Bronchial epithelial cell (primary cell): Measurements from ENCODE around the gene ADD1. TPM values are rescaled to one million over a fixed set of nuclear protein-coding genes. Genes with fewer than 3 reads are reported as not detected.

Source experiments
- DNase-seq: peaks from one replicate; pipeline ENCODE4 v3.0.0-alpha.2; 2010; ENCODE audit warnings: low read depth
- FAIRE-seq: peaks from 2 replicates; lab custom pipeline; 2011; peaks lifted over from hg19 to GRCh38; lab: Jason Lieb, UNC
- H3K27me3 ChIP-seq: 2 replicates; pipeline ENCODE4 v1.5.1; 2011; ENCODE audit warnings: low read length; ENCODE audit not compliant: control insufficient read depth, insufficient read depth
- H3K36me3 ChIP-seq: 2 replicates; pipeline ENCODE4 v1.5.1; 2011; ENCODE audit warnings: low read length; ENCODE audit not compliant: control insufficient read depth, insufficient read depth
- H3K4me3 ChIP-seq: 2 replicates; pipeline ENCODE4 v1.5.1; 2011; ENCODE audit warnings: mild to moderate bottlenecking, low read depth, low read length, control low read depth
- total RNA-seq: library from RNA; depleted of rRNA; stranded (reverse); fragments of >200 nt; gene quantifications from 2 replicates; pipeline ENCODE4 v1.2.1, GENCODE V29; 2014
- TF ChIP-seq, protein P1 (sequence below): IDR thresholded peaks from 2 replicates; pipeline ENCODE4 v1.5.1; 2011; ENCODE audit warnings: mild to moderate bottlenecking, moderate library complexity, low read length, control low read depth, inconsistent platforms; ENCODE audit not compliant: insufficient read depth, severe bottlenecking

Gene ADD1
- total RNA-seq, 1 donor from 2014 or later = 71.9 TPM

- DNase-seq (no peak), FAIRE-seq (no peak)
- TF ChIP-seq, protein P1, sequence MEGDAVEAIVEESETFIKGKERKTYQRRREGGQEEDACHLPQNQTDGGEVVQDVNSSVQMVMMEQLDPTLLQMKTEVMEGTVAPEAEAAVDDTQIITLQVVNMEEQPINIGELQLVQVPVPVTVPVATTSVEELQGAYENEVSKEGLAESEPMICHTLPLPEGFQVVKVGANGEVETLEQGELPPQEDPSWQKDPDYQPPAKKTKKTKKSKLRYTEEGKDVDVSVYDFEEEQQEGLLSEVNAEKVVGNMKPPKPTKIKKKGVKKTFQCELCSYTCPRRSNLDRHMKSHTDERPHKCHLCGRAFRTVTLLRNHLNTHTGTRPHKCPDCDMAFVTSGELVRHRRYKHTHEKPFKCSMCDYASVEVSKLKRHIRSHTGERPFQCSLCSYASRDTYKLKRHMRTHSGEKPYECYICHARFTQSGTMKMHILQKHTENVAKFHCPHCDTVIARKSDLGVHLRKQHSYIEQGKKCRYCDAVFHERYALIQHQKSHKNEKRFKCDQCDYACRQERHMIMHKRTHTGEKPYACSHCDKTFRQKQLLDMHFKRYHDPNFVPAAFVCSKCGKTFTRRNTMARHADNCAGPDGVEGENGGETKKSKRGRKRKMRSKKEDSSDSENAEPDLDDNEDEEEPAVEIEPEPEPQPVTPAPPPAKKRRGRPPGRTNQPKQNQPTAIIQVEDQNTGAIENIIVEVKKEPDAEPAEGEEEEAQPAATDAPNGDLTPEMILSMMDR = no peak
- no peaks in the 10 kb centered on the region for H3K27me3 ChIP-seq
- H3K36me3 ChIP-seq = peaks cover 1% of the 10 kb centered on the region
- H3K4me3 ChIP-seq = no peak overlapping the region
Measured at GRCh38 chr4:2869659-2870058, 26.0 kb downstream of the ADD1 start.

DNA sequence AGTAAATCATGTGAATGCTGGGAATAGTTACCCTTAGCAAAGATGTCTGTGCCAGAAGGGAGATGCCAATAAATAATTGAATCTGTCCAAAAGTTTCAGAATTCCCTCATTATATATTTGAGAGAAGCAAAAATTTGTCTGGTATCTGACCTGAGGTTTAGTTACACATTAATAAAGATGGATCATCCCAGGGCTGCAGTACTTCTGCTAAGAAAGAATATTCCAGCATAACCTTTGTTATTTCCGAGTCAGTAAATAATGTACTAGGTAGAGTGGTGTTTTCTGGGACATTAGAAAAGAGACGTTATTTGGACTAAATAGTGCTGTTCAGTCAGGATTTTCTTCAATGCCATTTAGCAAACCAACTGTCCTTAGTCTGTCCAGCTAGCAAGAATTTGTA lies 26.4 kb downstream of the ADD1 start:
- DNase-seq (no peak), FAIRE-seq (no peak)

DNA sequence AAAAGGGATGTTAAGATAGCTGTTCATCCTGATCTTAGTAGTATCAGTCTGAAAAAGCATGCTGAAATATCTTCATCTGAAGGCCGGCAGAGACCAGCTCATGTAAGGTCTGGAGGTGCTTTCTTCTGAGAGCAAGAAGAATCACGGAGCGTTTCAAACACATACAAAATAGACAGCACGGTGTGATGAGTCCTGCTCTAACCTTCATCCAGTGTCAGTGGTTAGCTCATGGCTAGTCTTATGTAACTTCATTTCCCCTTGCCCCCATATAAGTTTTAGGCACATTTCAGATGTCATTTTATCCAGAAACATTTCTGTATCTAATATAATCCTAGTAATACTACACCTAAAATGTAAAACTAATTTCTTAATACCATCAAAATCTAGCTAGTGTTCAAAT lies 27.8 kb downstream of the ADD1 start:
- Histone ChIP-seq H3K36me3 (peaks cover 4% of the 10 kb centered on the region), H3K4me3 (no peak overlapping the region), H3K27me3 (no peaks in the 10 kb centered on the region)
- DNase-seq = no peak
- TF ChIP-seq, protein P1 = no peak
- FAIRE-seq = no peak

More for the DNA sequence above, 26.4 kb downstream of the ADD1 start:
- TF ChIP-seq, protein P1 = no peak
- H3K27me3 ChIP-seq = no peaks in the 10 kb centered on the region
- peaks cover 3% of the 10 kb centered on the region for H3K36me3 ChIP-seq
- no peak overlapping the region for H3K4me3 ChIP-seq

DNA sequence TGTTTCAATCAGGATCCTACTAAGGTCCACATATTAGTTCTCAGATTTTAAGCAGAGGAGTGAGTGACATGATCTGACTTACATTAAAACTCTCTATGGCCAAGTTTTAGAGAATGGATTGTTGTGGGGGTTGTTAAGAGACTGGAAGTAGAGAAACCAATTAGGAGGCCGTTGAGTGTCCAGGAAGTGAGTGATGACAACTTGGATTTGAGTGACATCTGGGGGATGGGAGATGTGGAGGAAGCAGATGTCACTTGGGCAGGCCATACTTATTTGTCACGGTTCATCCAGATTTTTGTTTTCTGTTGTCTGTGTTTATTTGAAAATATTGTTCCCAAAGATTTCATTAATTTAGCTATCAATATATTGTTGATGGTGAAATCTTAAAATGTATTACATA lies 28.3 kb downstream of the ADD1 start:
- DNase-seq (no peak), FAIRE-seq (no peak)
- Histone ChIP-seq H3K4me3 (no peak overlapping the region), H3K27me3 (no peaks in the 10 kb centered on the region), H3K36me3 (peaks cover 5% of the 10 kb centered on the region)
- TF ChIP-seq, protein P1 = no peak

GRCh38 chr4:2873329-2873728 lies 29.7 kb downstream of the ADD1 start:
- H3K4me3 ChIP-seq = no peak overlapping the region
- FAIRE-seq = no peak
- TF ChIP-seq, protein P1 = no peak

GRCh38 chr4:2874861-2875260 lies 31.2 kb downstream of the ADD1 start:
- TF ChIP-seq, protein P1 = no peak
- Histone ChIP-seq H3K36me3 (peaks cover 9% of the 10 kb centered on the region), H3K27me3 (no peaks in the 10 kb centered on the region), H3K4me3 (no peak overlapping the region)
- FAIRE-seq (no peak), DNase-seq (no peak)

More at GRCh38 chr4:2873329-2873728, 29.7 kb downstream of the ADD1 start:
- no peak for DNase-seq
- H3K36me3 ChIP-seq = peaks cover 7% of the 10 kb centered on the region
- H3K27me3 ChIP-seq = no peaks in the 10 kb centered on the region
